Measurements from ENCODE around the gene IDS.

DNA sequence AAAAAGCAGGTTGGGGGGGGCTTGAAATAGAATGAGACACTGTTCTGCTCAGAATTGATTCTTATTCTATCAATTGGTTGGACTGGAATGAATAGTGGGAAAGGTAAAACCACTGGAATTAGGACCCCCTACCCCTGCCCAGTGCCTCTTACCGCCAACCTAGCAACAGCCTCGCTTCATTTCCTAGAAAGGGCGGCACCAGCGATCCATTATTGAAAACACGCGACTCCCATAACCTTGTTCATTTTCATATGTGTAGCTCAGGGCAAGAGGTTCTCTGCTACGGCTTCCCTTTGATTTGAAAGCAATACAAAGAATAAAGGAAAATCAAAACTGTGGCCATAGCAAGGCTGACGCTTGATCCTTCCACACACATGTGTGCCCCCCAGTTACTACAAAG is 33.7 kb downstream of the IDS start:
- TF ChIP-seq CTCF (IDR thresholded peaks at IDR 0.05) = no peak
- TF ChIP-seq POLR2A (IDR thresholded peaks at IDR 0.05) = no peak
- no peak for TF ChIP-seq EP300 (IDR thresholded peaks at IDR 0.05)

Measured in ovary (tissue), 3 donors.